ENCODE measurements around the gene XPO4.

DNA sequence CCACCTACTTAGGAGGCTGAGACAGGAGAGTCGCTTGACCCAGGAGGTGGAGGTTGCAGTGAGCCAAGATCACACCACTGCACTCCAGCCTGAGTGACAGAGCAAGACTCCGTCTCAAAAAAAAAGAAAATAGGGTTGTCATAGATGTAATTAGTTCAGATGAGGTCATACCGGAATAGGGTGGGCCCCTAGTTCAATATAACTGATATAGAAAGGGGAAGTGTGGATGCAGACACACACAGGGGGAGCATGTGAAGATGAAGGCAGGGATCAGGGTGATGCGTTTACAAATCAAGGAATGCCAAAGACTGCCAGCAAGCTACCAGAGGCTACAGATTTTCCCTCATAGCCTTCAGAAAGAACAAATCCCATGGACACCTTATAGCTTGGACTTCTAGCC, 104.5 kb downstream of the XPO4 start:
- TF ChIP-seq TAF1 (conservative IDR thresholded peaks at IDR 0.05) (no peak), YY1 (IDR thresholded peaks at IDR 0.05) (no peak), GABPA (IDR thresholded peaks at IDR 0.05 in 1 of 2, conservative IDR thresholded peaks at IDR 0.05 in 1 of 2) (no peak), JUND (IDR thresholded peaks at IDR 0.05) (no peak), FOXA2 (IDR thresholded peaks at IDR 0.05) (no peak), EGR1 (IDR thresholded peaks at IDR 0.05; ENCODE audit: low read depth in 2 of 2) (no peak), SP1 (IDR thresholded peaks at IDR 0.05) (no peak), RAD21 (IDR thresholded peaks at IDR 0.05) (no peak)
- TF ChIP-seq, protein P1, sequence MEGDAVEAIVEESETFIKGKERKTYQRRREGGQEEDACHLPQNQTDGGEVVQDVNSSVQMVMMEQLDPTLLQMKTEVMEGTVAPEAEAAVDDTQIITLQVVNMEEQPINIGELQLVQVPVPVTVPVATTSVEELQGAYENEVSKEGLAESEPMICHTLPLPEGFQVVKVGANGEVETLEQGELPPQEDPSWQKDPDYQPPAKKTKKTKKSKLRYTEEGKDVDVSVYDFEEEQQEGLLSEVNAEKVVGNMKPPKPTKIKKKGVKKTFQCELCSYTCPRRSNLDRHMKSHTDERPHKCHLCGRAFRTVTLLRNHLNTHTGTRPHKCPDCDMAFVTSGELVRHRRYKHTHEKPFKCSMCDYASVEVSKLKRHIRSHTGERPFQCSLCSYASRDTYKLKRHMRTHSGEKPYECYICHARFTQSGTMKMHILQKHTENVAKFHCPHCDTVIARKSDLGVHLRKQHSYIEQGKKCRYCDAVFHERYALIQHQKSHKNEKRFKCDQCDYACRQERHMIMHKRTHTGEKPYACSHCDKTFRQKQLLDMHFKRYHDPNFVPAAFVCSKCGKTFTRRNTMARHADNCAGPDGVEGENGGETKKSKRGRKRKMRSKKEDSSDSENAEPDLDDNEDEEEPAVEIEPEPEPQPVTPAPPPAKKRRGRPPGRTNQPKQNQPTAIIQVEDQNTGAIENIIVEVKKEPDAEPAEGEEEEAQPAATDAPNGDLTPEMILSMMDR (IDR thresholded peaks at IDR 0.05; ENCODE audit: low read depth, low read length, missing input control), result no peak
- TF ChIP-seq, protein P2, sequence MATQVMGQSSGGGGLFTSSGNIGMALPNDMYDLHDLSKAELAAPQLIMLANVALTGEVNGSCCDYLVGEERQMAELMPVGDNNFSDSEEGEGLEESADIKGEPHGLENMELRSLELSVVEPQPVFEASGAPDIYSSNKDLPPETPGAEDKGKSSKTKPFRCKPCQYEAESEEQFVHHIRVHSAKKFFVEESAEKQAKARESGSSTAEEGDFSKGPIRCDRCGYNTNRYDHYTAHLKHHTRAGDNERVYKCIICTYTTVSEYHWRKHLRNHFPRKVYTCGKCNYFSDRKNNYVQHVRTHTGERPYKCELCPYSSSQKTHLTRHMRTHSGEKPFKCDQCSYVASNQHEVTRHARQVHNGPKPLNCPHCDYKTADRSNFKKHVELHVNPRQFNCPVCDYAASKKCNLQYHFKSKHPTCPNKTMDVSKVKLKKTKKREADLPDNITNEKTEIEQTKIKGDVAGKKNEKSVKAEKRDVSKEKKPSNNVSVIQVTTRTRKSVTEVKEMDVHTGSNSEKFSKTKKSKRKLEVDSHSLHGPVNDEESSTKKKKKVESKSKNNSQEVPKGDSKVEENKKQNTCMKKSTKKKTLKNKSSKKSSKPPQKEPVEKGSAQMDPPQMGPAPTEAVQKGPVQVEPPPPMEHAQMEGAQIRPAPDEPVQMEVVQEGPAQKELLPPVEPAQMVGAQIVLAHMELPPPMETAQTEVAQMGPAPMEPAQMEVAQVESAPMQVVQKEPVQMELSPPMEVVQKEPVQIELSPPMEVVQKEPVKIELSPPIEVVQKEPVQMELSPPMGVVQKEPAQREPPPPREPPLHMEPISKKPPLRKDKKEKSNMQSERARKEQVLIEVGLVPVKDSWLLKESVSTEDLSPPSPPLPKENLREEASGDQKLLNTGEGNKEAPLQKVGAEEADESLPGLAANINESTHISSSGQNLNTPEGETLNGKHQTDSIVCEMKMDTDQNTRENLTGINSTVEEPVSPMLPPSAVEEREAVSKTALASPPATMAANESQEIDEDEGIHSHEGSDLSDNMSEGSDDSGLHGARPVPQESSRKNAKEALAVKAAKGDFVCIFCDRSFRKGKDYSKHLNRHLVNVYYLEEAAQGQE (IDR thresholded peaks at IDR 0.05), result no peak
- TF ChIP-seq, protein P3, sequence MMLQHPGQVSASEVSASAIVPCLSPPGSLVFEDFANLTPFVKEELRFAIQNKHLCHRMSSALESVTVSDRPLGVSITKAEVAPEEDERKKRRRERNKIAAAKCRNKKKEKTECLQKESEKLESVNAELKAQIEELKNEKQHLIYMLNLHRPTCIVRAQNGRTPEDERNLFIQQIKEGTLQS (IDR thresholded peaks at IDR 0.05), result no peak
- TF ChIP-seq, protein P4, sequence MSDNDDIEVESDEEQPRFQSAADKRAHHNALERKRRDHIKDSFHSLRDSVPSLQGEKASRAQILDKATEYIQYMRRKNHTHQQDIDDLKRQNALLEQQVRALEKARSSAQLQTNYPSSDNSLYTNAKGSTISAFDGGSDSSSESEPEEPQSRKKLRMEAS (IDR thresholded peaks at IDR 0.05), result no peak
